Activated T-cell treated with anti-CD3 and anti-CD28 coated beads, Interleukin-2, amount 50 U/mL, for 72 hours (primary cell): Measurements from ENCODE around the gene GPA33. TPM values are rescaled to one million over a fixed set of nuclear protein-coding genes. Genes with fewer than 3 reads are reported as not detected.

ENCODE experiments used
- ATAC-seq, 2 donors: fragments of 150-1000 bp; cut with Tn5 transposase; replicated peaks in 1 of 2; 2 replicates each; pipeline ENCODE4 v1.10.0; 2021; ENCODE audit warnings: moderate library complexity in 2 of 2, mild to moderate bottlenecking in 1 of 2
- DNase-seq, 2 donors: peaks; one replicate each; pipeline ENCODE4 v3.0.0; 2021 to 2022; ENCODE audit warnings: mixed read lengths in 1 of 2
- H3K27ac Mint-ChIP-seq: one replicate; pipeline ENCODE4 v1.8.0; 2022; ENCODE audit warnings: mild to moderate bottlenecking, moderate library complexity, mixed read lengths
- H3K27me3 Mint-ChIP-seq: one replicate; pipeline ENCODE4 v1.8.0; 2022; ENCODE audit warnings: low read depth, mixed read lengths
- H3K36me3 Mint-ChIP-seq, 2 donors: one replicate each; pipeline ENCODE4 v1.8.0; 2022; ENCODE audit warnings: mixed read lengths in 2 of 2, mild to moderate bottlenecking in 1 of 2; ENCODE audit not compliant: insufficient read depth in 2 of 2
- H3K4me1 Mint-ChIP-seq: one replicate; pipeline ENCODE4 v1.8.0; 2022; ENCODE audit warnings: low read depth, mixed read lengths
- H3K4me3 Mint-ChIP-seq, 2 donors: one replicate each; pipeline ENCODE4 v1.8.0; 2022; ENCODE audit warnings: mild to moderate bottlenecking in 2 of 2, mixed read lengths in 2 of 2, moderate library complexity in 2 of 2
- H3K9me3 Mint-ChIP-seq, 2 donors: one replicate each; pipeline ENCODE4 v1.8.0; 2022; ENCODE audit warnings: mixed read lengths in 2 of 2
- total RNA-seq, 2 donors: library from RNA; stranded (reverse); gene quantifications; one replicate each; pipeline ENCODE4 v1.2.3, GENCODE V29; 2022

The GPA33 gene
- total RNA-seq, 2 donors from 2014 or later: 2.6 to 5.2 TPM

GRCh38 chr1:167093846-167094516 is 3.8 kb upstream of the GPA33 start, which contains the start of gene STYXL2:
Gene STYXL2, plus strand, starts transcription at chr1:167094075. Its CDS starts 775 bp downstream, at chr1:167094850.
- peak within 1 kb of the TSS; percentile 14 for H3K27ac Mint-ChIP-seq
- H3K36me3 Mint-ChIP-seq: peaks cover 0 to 2% of the 10 kb centered on the region in 2 donors
- H3K4me3 Mint-ChIP-seq: no peak within 1 kb of the TSS
- H3K4me1 Mint-ChIP-seq: peaks cover 31% of the 10 kb centered on the region
- H3K9me3 Mint-ChIP-seq: no peaks in the 10 kb centered on the region
- no peak for ATAC-seq
- no peaks in the 10 kb centered on the region for H3K27me3 Mint-ChIP-seq
- DNase-seq: no peak

GRCh38 chr1:167092653-167093052 is 2.5 kb upstream of the GPA33 start:
- DNase-seq: no peak
- H3K27me3 Mint-ChIP-seq: no peaks in the 10 kb centered on the region
- no peak for ATAC-seq
- peak overlapping the region; percentile 14 for H3K27ac Mint-ChIP-seq
- no peak overlapping the region for H3K4me3 Mint-ChIP-seq
- H3K36me3 Mint-ChIP-seq: peaks cover 0 to 2% of the 10 kb centered on the region in 2 donors
- peaks cover 36% of the 10 kb centered on the region for H3K4me1 Mint-ChIP-seq
- no peaks in the 10 kb centered on the region for H3K9me3 Mint-ChIP-seq

GRCh38 chr1:167089939-167090313 is 251 bp downstream of the GPA33 start:
- Mint-ChIP-seq H3K27me3 (no peaks in the 10 kb centered on the region), H3K9me3 (no peaks in the 10 kb centered on the region)

DNA sequence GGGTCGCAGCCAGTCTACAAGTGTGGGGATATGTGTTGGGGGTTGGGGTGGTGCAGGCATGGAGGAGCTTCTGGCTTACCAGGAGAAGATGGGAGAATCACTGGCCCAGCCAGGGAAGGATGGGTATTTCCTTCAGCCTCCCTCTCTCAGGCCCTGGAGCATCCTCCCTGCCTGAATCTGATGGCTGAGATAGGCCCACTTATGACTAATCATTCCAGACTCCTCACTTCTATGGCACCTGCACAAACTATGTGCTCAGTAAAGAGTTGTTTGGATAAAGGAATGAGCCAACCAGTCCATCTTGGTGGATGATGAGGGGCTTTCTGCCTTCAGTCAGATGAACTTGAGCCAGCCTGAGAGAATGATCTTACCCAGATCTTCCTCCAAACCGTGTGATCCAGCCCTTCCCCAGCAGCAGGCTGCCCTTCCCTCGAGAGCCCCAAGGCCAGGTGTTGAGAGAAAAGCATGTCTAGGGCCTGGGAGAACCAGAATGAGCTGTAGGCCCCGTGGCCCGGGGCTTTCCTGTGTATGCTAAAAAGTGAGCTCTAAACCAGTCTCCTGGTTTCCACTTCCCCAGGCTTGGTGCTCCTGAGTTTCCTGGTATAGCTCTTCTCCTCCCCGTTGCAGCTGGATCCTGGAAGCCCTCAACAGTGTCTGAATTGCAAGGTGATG is 1.3 kb downstream of the GPA33 start:
- DNase-seq: no peak
- Mint-ChIP-seq H3K27ac (peak overlapping the region; percentile 99), H3K4me3 (peak overlapping the region in 1 of 2 donors; percentile 4), H3K9me3 (no peaks in the 10 kb centered on the region), H3K36me3 (peaks cover 0 to 2% of the 10 kb centered on the region in 2 donors), H3K27me3 (no peaks in the 10 kb centered on the region), H3K4me1 (peaks cover 30% of the 10 kb centered on the region)
- no peak for ATAC-seq

More at GRCh38 chr1:167089939-167090313, 251 bp downstream of the GPA33 start:
- Mint-ChIP-seq H3K36me3 (peaks cover 0 to 2% of the 10 kb centered on the region in 2 donors), H3K27ac (peak overlapping the region; percentile 99), H3K4me1 (peaks cover 33% of the 10 kb centered on the region), H3K4me3 (peak overlapping the region; percentile 76 to 86)
- DNase-seq (no peak), ATAC-seq (no peak)

GRCh38 chr1:167086768-167087167 is 3.4 kb downstream of the GPA33 start:
- H3K27ac Mint-ChIP-seq: no peak overlapping the region
- no peaks in the 10 kb centered on the region for H3K9me3 Mint-ChIP-seq
- H3K4me3 Mint-ChIP-seq: no peak overlapping the region
- H3K4me1 Mint-ChIP-seq: peaks cover 30% of the 10 kb centered on the region
- DNase-seq: no peak
- ATAC-seq: no peak
- no peaks in the 10 kb centered on the region for H3K27me3 Mint-ChIP-seq
- H3K36me3 Mint-ChIP-seq: peaks cover 0 to 2% of the 10 kb centered on the region in 2 donors

DNA sequence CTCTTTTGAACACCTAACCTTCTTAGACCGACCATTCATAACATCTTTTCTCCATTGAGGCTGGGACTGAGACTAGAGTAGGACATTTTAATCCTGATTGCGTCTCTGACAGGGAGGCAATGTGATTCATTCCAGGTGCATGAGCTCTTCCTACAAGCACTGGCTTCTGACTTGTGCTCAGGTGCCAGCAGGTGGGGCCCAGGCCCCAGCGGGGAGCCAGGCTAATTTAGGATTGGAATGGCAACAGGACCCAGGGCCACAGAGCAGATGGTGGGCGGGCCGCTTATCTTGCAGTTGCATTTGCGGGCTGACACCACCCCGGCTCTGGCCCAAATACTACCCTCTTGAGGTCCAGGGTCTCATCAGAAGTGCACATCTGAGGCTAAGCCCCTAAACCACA is 4.1 kb downstream of the GPA33 start:
- Mint-ChIP-seq H3K36me3 (peaks cover 0 to 2% of the 10 kb centered on the region in 2 donors), H3K9me3 (no peaks in the 10 kb centered on the region), H3K4me1 (peaks cover 30% of the 10 kb centered on the region), H3K27ac (no peak overlapping the region), H3K27me3 (no peaks in the 10 kb centered on the region), H3K4me3 (no peak overlapping the region)
- DNase-seq (no peak), ATAC-seq (no peak)

DNA sequence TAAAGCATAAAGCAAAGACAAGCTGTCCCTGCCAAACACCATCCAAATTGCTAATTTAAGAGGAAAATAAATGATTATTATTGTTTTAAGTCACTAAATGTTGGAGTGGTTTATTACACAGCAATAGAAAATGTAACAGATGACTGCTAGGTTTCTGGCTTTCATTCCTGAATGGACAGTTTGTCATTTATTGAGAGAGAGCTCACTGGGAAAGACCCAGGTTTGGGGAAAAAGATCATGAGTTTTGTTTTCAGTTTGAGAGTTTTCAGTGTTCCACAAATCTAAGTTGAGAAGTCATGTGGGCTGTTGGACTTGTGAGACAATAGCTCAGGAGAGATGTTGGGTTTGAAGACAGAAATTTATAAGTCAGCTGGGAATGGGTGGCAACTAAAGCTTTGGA is 5.4 kb downstream of the GPA33 start:
- Mint-ChIP-seq H3K27me3 (no peaks in the 10 kb centered on the region), H3K9me3 (no peaks in the 10 kb centered on the region), H3K4me3 (no peak overlapping the region), H3K27ac (no peak overlapping the region), H3K4me1 (peaks cover 19% of the 10 kb centered on the region), H3K36me3 (no peaks in the 10 kb centered on the region)
- ATAC-seq (peak in 1 of 2 donors; percentile 49), DNase-seq (no peak)

DNA sequence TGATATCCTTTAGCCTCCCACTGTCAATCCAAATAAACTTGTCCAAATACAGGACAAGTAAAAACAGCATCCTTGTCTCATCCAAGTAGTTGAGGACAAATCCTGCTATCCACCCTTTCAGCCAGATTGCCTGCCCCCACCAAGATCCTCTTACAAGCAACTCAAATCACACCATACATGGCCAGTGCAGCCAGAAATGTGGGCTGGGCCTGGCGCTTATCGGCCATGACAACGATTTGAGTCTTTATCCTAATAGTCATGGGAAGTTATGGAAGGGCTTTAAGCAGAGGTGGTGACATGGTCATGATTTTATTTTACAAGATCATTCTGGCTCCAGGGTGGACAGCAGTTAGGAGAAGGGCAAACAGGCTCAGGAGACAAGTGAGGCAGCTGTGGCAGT is 6.3 kb downstream of the GPA33 start:
- Mint-ChIP-seq H3K36me3 (no peaks in the 10 kb centered on the region), H3K27me3 (no peaks in the 10 kb centered on the region), H3K9me3 (no peaks in the 10 kb centered on the region), H3K27ac (no peak overlapping the region), H3K4me1 (peaks cover 10% of the 10 kb centered on the region), H3K4me3 (no peak overlapping the region)
- DNase-seq (no peak), ATAC-seq (no peak)

DNA sequence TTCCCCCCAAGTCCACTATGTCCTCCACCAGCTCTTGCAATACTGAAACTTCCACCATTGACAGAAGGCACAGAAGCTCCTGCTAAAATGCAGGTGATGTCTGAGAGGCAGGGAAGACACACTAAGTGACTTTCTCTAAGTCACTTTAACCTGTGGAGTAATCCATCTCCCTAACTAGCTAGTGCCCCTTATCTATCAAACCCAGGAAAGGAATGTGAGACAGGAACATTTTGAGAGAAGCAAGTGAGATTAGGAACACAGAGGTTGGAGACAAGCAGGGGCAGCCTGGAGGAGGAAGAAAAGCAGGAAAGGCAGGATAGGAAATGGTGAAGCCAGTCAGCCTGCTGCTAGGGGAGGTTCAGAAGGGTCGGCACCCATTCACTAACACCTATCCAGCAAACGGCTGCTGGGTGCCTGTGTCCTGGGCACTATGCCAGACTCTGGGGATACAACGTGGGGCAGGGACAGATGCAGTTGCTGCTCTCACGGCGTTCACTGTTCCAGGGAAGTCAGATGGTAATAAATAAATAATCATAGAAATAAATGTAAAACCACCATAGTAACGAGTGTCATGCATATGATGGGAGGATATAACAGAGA is 7.0 kb downstream of the GPA33 start:
- Mint-ChIP-seq H3K36me3 (no peaks in the 10 kb centered on the region), H3K4me1 (peaks cover 6% of the 10 kb centered on the region), H3K4me3 (no peak overlapping the region), H3K27ac (no peak overlapping the region), H3K9me3 (no peaks in the 10 kb centered on the region), H3K27me3 (no peaks in the 10 kb centered on the region)
- DNase-seq (no peak), ATAC-seq (no peak)

- DNase-seq: no peak
- no peak for ATAC-seq
- Mint-ChIP-seq H3K4me1 (peaks cover 6% of the 10 kb centered on the region), H3K9me3 (no peaks in the 10 kb centered on the region), H3K27me3 (no peaks in the 10 kb centered on the region), H3K36me3 (no peaks in the 10 kb centered on the region), H3K27ac (no peak overlapping the region), H3K4me3 (no peak overlapping the region)
Measured at GRCh38 chr1:167082511-167083027, 7.6 kb downstream of the GPA33 start.

GRCh38 chr1:167081594-167082156 is 8.5 kb downstream of the GPA33 start:
- ATAC-seq: no peak
- DNase-seq: no peak
- Mint-ChIP-seq H3K9me3 (no peaks in the 10 kb centered on the region), H3K4me3 (no peak overlapping the region), H3K4me1 (peaks cover 5% of the 10 kb centered on the region), H3K27ac (peak overlapping the region; percentile 8), H3K36me3 (no peaks in the 10 kb centered on the region), H3K27me3 (no peaks in the 10 kb centered on the region)

GRCh38 chr1:167077868-167078210 is 12.3 kb downstream of the GPA33 start:
- Mint-ChIP-seq H3K4me3 (no peak overlapping the region), H3K9me3 (peaks cover 0 to 5% of the 10 kb centered on the region in 2 donors), H3K4me1 (peaks cover 20% of the 10 kb centered on the region), H3K27ac (no peak overlapping the region), H3K27me3 (no peaks in the 10 kb centered on the region), H3K36me3 (peaks cover 0 to 3% of the 10 kb centered on the region in 2 donors)
- no peak for DNase-seq
- no peak for ATAC-seq
